Dermis blood vessel endothelial cell (primary cell): ENCODE data around the gene ARPC2. TPM values are rescaled to one million over a fixed set of nuclear protein-coding genes. Genes with fewer than 3 reads are reported as not detected.

ENCODE experiments used
- DNase-seq: peaks from one replicate; pipeline ENCODE4 v3.0.0; 2010
- total RNA-seq: library from RNA; depleted of rRNA; stranded (reverse); fragments of >200 nt; gene quantifications from 2 replicates; pipeline ENCODE4 v1.2.3, GENCODE V29; 2014

ARPC2 gene
- total RNA-seq, 1 donor from 2014 or later = 278 TPM

DNA sequence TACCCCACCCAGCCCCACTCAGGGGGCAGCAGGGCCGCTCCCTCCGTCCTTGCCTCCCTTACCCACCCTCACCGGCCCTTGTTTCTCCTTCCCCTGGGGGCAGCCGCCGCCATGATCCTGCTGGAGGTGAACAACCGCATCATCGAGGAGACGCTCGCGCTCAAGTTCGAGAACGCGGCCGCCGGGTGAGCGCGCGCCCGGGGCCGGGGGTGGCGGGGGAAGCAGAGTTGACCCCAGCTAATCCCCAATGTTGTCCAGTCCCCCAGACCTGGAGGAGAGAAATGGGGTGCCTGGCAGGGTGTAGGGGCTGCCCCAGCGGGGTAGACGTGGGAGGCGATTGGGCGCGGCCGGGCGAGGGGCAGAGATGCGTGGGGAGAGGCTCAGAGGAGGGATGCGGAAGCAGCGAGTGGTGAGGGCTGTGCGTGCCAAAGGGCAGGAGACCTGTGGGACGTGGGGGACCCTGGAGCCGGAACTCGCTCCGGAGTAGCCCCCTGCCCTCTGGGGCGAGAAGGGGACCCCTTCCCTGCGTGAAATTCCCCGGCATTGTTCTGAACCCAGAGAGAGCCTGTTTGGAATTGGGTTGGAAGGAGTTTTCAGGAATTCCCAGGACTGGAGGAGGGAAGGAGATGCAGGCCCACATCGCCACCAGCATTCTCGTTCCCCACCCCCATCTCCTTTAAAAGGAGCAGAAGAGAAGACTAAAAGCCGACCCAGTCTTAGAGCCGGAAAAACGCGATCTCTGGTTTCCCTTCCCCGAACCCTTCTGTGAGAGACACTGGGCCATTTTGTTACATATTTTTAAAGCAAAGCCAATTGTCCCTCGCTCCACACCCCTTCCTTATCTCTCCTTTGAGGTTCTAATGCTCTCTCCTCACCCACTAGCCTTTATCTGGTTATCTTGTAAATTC is 625 bp downstream of the ARPC2 start:
- DNase-seq = peak; percentile 47

DNA sequence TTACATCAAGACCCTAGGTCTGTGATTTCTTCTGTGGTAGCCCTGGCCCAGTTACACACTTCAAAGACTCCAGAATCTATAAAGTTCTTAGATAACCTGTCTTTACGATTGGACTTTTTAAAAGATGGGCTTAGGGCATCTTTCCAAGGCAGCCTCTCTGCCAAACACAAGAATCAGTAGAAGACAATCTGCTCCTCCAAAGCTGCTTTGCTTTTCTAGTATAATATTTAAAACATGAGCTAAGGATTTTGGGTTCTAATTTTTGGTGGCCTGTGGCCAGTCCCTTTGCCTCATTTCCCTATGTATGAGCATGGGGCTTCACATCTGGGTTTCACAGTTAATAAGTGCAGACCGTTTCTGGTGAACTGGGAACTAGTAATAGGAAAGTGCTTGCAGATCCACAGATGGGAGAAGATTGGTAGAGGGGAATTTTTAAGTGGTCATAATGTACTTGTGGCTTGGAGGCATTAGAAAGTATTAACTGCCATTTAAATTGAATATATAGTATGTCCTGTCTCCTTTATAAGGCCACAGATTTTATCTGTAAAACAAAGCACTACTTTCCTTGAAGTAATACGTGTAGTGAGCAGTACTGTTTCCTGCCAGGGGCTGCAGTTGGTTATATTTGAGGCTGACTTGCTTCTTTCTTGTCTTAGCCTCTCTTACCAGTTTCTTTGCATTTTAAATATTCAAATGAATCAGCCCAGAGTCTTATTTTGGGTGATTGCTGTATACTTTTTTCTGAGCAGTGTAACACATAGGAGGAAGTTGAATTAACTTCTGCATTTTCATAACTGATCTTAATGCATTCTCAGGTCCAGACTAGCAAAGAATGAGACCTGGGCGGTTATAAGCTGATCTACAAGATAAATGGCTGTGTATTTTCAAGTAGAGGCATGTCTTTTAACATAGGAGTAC is 1.5 kb downstream of the ARPC2 start:
- DNase-seq = peak; percentile 31

- no peak for DNase-seq
Measured at GRCh38 chr2:218219934-218220333, 2.9 kb downstream of the ARPC2 start.

DNA sequence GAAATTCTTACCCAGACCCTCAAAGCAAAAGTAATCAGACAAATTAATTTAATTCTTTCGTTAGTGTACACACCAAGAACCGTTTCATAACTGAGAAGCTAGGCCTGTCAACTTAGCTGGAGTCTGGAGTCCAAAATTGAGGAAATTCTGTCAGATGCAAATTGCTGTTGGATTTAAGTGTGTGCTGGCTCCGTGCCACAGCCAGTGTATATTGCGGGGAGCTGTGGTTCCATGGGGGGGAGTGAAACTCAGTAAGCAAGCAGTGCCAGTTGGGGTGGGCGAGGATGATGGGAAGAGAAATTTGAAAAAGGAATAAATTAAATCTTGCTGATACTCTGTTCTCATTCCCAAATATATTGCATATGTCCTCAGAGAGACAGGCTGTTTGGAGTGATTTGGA is 4.0 kb downstream of the ARPC2 start:
- no peak for DNase-seq

DNA sequence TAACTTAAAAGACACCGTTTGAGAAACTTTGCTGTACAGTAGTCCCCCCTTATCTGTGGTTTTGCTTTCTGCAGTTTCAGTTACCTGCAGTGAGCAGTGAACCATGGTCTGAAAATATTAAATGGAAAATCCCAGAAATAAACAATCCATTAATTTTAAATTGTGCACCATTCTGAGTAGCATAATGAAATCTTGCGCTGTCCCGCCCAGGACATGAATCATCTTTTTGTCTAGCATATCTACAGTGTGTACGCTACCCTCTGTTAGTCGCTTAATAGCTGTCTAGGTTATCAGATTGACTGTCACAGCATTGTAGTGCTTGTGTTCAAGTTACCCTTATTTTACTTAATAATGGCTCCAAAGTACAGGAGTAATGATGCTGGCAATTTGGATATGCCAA is 6.1 kb downstream of the ARPC2 start:
- peak; percentile 71 for DNase-seq

DNA sequence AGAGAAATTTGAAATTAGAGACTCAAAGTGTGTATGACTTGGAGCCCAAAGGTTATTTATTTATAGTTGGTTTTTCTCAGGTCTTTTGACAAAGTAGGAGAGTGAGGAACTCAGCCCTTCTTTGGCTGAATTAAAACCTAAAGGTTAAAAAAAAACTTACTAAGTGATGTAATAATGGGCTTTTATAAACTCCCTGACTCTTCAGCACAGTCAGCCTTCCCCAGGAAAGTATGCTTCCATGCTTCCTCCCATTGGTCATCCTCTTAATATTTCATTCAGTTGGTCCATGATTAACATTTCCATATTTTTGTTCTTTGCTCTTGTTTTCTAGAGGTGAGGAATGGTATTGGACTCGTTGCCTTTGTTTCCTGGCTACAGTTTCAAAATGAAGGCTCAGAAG is 7.2 kb downstream of the ARPC2 start:
- DNase-seq = no peak

GRCh38 chr2:218226903-218227302 is 9.9 kb downstream of the ARPC2 start:
- DNase-seq = no peak

- peak; percentile 51 for DNase-seq
Measured at GRCh38 chr2:218228366-218229090, 11.5 kb downstream of the ARPC2 start.

GRCh38 chr2:218229239-218229638 is 12.2 kb downstream of the ARPC2 start:
- peak; percentile 88 for DNase-seq

- peak; percentile 21 for DNase-seq
Measured at GRCh38 chr2:218229851-218230250, 12.9 kb downstream of the ARPC2 start.

GRCh38 chr2:218230882-218231281 is 13.9 kb downstream of the ARPC2 start:
- peak; percentile 45 for DNase-seq

DNA sequence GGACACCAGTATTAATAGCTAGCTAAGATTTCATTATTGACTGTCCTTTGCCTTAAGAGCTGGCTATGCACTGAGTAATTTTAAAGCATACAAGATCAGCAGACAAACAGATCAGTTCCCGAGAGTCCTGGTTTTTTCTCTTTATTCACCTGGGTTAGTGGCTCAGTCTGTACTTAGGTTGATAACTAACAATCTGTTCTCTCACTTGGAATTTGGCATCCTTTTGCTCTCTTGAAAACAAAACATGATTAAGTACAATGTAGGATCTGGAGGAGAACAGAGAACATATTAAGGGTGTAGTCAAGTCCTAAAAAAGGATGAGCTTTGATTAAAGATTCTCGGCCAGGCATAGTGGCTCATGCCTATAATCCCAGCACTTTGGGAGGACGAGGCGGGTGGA is 16.6 kb downstream of the ARPC2 start:
- DNase-seq = no peak

GRCh38 chr2:218234521-218234920 is 17.5 kb downstream of the ARPC2 start:
- no peak for DNase-seq

- no peak for DNase-seq
Measured at GRCh38 chr2:218235017-218235416, 18.0 kb downstream of the ARPC2 start.

DNA sequence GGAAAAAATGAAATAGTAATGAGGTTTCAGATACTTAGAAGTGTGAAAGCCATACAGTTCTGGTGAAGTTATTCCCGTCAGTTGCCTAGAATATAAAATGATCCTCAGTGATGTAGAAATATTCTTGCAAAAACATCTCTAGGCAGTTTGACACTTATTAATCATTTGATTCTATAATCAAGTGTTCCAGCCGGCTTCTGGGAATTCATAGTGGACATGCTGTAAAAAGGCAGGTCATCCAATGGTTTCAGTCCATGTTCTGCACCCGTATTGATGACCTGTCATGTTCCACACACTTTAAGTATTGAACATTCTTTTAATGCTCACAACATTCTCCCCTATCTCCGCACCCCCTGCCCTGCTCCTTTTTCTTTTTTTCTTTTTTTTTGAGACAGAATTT is 19.8 kb downstream of the ARPC2 start:
- no peak for DNase-seq

- DNase-seq = no peak
Measured at GRCh38 chr2:218238887-218239286, 21.9 kb downstream of the ARPC2 start.

DNA sequence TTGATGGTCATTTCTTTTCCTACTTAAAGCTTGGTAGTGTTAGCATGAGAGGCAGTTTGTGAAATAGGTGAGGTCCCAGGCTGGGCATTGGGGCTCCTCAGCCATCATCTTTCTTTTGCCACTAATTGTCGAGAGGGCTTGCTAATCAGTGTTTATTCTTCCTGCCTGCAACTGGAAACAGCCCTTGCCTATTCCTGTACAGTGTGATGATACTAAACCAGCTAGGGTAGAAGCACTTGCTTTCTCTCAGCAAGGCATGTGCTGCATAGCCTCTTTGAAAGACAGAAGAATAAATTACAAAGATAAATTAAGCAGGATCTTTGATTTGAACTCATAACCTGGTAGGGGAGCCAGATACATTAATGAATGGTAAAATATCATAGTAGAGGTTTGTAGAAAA is 27.2 kb downstream of the ARPC2 start:
- DNase-seq = no peak

- no peak for DNase-seq
Measured at GRCh38 chr2:218244665-218245064, 27.7 kb downstream of the ARPC2 start.

DNA sequence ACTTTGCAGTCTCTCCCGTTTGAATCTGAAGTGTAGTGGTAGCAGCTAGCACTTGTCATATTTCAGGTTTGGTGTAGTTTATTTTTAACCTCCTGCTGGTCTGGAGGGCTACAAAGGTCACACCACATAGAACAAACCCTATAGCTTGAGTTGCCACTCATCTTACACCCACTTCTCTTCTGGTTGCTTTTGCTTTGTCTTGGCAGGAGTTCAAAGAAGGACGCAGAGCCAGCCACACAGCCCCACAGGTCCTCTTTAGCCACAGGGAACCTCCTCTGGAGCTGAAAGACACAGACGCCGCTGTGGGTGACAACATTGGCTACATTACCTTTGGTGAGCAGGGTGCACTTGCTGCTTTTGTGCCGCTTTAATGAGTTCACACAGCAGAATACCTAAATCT is 28.2 kb downstream of the ARPC2 start:
- DNase-seq = no peak

DNA sequence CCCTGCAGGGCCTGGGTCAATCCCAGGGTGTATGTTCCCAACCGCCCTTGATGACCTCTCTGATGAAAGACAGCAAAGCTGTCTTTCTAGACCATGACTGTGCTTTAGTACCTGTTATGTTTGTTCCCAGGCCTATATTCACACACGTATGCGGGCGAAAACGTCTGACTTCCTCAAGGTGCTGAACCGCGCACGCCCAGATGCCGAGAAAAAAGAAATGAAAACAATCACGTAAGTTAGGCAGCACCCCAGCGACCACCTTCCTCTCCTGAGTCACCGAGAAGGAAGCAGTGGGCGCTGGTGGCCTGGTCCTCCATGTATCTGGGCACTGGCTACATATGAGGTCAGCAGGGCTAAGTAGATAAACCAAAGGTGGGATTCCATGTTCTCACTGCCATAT is 32.7 kb downstream of the ARPC2 start:
- no peak for DNase-seq

DNA sequence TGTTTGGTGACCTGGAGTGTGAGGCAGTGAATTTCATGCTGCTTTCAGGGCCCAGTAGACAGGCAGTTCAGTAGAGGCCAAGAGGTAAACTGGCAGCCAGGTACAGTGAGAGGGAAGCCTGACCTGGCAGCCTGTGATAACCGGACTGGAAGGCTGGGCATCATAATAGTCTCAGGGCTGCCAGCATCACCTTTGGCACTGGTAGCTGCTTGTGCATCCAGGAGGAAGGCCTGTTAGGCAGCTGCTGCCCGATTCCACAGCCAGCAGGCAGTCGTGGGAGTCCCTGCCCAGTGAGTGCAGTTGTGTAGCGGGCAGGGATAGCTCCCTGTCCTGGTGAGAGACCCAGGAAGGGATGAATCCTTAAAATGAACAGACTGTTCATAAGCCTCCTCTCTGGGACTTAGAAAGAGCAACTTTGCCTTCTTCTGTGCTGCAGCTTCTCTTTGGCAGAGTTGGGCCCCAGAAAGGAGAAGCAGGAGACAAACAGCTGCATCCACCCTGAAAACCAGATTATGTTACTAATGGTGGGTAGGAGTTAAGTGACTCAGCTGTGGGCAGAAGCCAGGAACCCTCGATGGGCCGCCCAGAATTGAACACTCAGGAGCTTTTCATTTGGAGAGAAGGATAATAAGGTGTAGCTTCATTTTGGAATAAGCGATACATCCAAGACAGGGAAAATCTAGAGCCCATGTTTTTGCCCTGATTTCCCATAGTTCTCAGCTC is 35.7 kb downstream of the ARPC2 start:
- DNase-seq = no peak

- no peak for DNase-seq
Measured at GRCh38 chr2:218253232-218253625, 36.2 kb downstream of the ARPC2 start.
